ENCODE measurements around the gene AMFR. TPM values are rescaled to one million over a fixed set of nuclear protein-coding genes. Genes with fewer than 3 reads are reported as not detected.

AMFR gene
- total RNA-seq, 1 donor from 2014 or later: 119 TPM

GRCh38 chr16:56370185-56370874 lies 55.0 kb downstream of the AMFR start:
- DNase-seq (ENCODE audit: low read depth): no peak
- no peak overlapping the region for H3K4me3 ChIP-seq (ENCODE audit: low read depth, low read length)
- TF ChIP-seq CTCF (conservative IDR thresholded peaks at IDR 0.05; ENCODE audit: low read depth, low read length): no peak

- H3K4me3 ChIP-seq (ENCODE audit: low read depth, low read length): no peak overlapping the region
- TF ChIP-seq CTCF (conservative IDR thresholded peaks at IDR 0.05; ENCODE audit: low read depth, low read length): no peak
- no peak for DNase-seq (ENCODE audit: low read depth)
Measured at GRCh38 chr16:56369202-56369601, 56.1 kb downstream of the AMFR start.

GRCh38 chr16:56368545-56368944 lies 56.8 kb downstream of the AMFR start:
- TF ChIP-seq CTCF (conservative IDR thresholded peaks at IDR 0.05; ENCODE audit: low read depth, low read length): no peak
- no peak overlapping the region for H3K4me3 ChIP-seq (ENCODE audit: low read depth, low read length)
- no peak for DNase-seq (ENCODE audit: low read depth)

GRCh38 chr16:56367764-56368163 lies 57.6 kb downstream of the AMFR start:
- no peak for TF ChIP-seq CTCF (conservative IDR thresholded peaks at IDR 0.05; ENCODE audit: low read depth, low read length)
- H3K4me3 ChIP-seq (ENCODE audit: low read depth, low read length): no peak overlapping the region
- no peak for DNase-seq (ENCODE audit: low read depth)

- no peak for DNase-seq (ENCODE audit: low read depth)
- no peak for TF ChIP-seq CTCF (conservative IDR thresholded peaks at IDR 0.05; ENCODE audit: low read depth, low read length)
Measured at GRCh38 chr16:56366945-56367344, 58.4 kb downstream of the AMFR start.

GRCh38 chr16:56365552-56365951 lies 59.8 kb downstream of the AMFR start:
- DNase-seq (ENCODE audit: low read depth): no peak
- TF ChIP-seq CTCF (conservative IDR thresholded peaks at IDR 0.05; ENCODE audit: low read depth, low read length): no peak
- H3K4me3 ChIP-seq (ENCODE audit: low read depth, low read length): no peak overlapping the region

More at GRCh38 chr16:56366945-56367344, 58.4 kb downstream of the AMFR start:
- H3K4me3 ChIP-seq (ENCODE audit: low read depth, low read length): no peak overlapping the region

- TF ChIP-seq CTCF (conservative IDR thresholded peaks at IDR 0.05; ENCODE audit: low read depth, low read length): no peak
- DNase-seq (ENCODE audit: low read depth): no peak
Measured at GRCh38 chr16:56364865-56365264, 60.5 kb downstream of the AMFR start.

More at GRCh38 chr16:56364865-56365264, 60.5 kb downstream of the AMFR start:
- H3K4me3 ChIP-seq (ENCODE audit: low read depth, low read length): no peak overlapping the region
